ENCODE measurements around the gene SERPINB10.
"Not testable (repeated sequence)": the region's sequence is repeated elsewhere in the genome, so short reads cannot be mapped to it uniquely, and the experiment has no call there.

Gene SERPINB10

GRCh38 chr18:63892566-63892965 lies 15.2 kb upstream of the SERPINB10 start:
- no peak for DNase-seq

DNA sequence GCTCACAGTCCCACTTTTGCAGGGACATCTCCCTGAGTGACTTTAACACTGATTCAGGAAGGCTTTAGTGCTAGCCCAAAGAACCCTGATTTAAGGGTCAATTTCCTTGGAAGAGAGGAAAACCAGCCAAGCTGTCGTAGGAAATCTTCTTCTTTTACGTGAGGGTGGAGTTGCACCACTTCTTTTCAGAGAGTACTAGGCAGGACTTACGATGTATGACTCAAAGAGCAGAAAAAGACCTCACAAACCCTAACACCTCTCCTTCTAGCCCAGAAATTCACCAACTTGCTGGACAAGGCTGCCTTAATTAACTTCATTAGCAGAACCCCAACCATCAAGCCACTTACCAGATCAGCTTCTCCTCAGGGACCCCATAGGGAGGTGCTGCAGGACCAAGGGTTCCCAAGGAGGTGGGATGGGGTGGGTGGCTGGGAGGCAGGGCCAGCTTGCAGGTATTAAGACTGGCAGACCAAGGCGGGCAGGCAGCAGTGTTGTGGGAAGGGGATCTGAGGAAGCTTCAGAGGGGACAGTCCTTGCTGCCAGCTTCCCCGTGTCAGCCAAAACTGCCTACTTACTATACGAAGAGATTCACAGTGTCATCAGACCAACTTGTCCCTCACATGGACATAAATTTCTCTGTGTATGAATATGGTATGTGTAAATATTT lies 13.5 kb upstream of the SERPINB10 start:
- DNase-seq: no peak

- no peak for DNase-seq
These were observed 12.6 kb upstream of the SERPINB10 start for GRCh38 chr18:63895190-63895589.

GRCh38 chr18:63897072-63897471 lies 10.7 kb upstream of the SERPINB10 start:
- DNase-seq: no peak

DNA sequence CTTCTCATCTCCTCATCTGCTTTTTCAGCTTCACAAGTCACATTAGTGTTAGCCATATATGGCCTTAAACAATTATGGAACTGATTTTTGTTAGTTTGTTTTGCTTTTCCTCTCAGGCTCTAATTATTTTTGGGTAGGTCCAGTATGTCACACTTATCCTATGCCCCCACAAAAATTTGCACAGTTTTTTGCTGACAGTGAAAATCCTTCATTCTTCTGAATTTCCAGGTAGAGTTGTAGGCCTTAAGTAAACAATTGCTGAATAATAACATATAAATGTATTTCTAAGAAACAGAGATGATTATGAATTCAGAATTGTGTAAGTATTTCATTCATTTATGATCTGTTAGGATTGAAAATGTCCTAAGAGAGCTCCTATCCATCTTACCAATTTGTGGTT lies 8.6 kb upstream of the SERPINB10 start:
- DNase-seq: no peak

DNA sequence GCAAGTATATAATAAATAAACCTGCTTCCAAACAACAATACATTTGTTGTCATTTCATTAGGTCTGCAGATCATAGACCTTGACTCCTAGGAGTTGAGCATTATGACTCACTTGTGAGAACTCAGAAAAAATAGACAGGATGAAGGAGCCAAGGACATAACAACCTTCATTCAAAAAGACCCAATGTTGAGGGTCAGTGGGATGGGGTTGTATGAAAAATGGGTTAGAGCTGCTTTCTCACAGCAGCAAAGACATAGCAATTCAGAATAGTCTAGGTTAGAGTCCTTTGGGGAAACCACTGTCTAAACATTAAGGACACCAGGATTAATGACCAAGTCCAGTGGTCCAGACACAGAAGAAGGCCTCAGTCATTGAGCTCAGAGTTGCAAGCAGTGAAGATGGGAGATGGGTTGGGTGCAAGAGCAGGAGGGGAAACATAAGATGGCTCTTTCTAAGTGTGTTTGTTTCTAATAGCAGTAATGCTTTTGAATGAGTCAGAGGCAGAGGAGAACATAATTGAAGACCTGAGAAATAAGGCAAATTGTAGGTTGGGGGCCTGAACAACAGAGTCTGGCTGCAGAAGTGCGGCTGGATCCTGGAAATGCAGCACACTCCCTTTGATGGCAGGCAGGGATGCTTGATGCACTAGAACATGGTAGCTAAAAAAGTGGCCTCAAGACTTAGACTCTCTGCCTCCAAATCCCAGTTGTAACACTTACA lies 3.7 kb upstream of the SERPINB10 start:
- no peak for DNase-seq

GRCh38 chr18:63904694-63905093 lies 3.1 kb upstream of the SERPINB10 start:
- DNase-seq: no peak

DNA sequence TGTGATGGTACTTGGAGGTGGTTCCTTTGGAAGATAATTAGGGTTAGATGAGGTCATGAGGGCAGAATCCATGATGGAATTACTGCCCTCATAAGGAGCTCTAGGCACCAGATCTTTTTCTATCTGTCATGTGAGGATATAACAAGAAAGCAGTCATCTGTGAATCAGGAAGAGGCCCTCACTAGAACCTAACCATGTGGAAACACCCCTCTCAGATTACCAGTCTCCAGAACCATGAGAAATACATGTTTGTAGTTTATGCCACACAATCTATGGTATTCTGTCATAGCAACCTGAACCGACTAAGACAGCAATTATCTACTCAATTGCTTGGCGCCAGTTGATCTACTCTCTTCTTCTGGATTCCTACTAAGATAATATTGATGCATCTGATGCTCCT lies 2.4 kb upstream of the SERPINB10 start:
- no peak for DNase-seq

DNA sequence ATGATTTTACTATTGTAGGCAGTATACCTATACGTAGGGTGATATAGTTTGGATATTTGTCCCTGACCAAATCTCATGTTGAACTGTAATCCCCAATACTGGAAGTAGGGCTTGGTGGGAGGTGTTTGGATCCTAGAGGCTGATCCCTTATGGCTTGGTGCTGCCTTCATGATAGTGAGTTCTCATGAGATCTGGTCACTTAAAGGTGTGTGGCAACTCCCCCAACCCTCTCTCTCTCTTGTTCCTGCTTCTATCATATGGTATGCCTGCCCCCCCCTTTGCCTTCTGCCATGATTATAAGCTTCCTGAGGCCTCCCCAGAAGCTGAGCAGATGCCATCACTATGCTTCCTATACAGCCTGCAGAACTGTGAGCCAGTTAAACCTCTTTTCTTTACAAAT lies 1.7 kb upstream of the SERPINB10 start:
- DNase-seq: no peak

DNA sequence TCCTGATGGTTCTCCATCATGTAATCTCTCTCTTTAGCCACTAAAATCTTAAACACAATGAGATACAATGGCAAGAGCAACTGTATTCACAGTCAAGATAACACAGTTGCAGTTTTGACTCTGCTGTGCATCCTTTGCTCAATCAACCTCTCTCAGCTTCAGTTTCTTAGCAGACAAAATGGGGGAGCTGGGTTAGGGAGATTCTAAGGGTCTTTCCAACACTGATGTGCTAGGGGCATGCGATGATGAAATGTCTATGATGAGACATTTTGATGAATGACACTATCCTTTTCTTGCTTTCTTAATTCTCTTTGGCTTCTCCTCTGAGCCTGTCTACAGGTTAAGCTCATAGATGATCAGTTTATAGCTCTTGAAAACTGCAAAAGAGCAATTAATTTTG lies 1.1 kb downstream of the SERPINB10 start:
- no peak for DNase-seq

DNA sequence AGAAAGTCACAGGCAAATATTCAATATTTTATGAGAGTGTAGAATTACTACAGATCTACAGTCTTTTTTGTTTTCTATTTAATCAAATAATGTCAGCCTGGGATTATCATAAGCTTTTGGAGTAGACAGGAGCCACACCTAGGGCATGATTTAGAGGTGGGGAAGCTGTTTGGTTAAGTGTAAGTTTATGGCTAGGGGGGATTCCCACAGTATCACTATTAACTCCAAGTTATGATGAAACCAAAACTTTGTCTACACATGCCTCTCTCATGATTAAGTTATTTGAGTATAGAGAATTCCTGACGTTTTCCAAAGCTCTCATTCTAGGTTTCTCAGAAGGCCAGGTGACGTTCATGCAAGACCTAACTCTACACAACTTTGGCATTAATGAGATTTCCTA lies 2.1 kb downstream of the SERPINB10 start:
- no peak for DNase-seq

- no peak for DNase-seq
These were observed 10.1 kb downstream of the SERPINB10 start for GRCh38 chr18:63917817-63918216.

GRCh38 chr18:63922049-63922448 lies 14.3 kb downstream of the SERPINB10 start:
- DNase-seq: no peak

- no peak for DNase-seq
These were observed 16.8 kb downstream of the SERPINB10 start for GRCh38 chr18:63924551-63924950.

DNA sequence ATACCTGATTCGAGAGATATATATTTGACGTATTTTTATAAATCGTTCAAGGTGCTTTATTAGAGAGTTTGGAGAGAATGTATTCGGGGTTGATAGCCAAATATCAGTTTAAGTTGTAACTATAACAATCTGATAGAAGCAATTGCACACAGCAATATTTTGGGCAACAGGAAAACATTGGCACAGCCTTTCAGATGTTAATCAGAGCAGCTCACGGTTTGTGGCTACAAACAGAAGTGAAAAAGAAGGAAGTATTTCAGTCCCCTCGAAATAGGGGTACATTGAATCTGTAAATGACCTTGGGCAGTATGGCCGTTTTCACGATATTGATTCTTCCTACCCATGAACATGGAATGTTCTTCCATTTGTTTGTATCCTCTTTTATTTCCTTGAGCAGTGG lies 20.6 kb downstream of the SERPINB10 start:
- no peak for DNase-seq

- not testable (repeated sequence) for DNase-seq
These were observed 21.6 kb downstream of the SERPINB10 start for GRCh38 chr18:63929369-63929768.

DNA sequence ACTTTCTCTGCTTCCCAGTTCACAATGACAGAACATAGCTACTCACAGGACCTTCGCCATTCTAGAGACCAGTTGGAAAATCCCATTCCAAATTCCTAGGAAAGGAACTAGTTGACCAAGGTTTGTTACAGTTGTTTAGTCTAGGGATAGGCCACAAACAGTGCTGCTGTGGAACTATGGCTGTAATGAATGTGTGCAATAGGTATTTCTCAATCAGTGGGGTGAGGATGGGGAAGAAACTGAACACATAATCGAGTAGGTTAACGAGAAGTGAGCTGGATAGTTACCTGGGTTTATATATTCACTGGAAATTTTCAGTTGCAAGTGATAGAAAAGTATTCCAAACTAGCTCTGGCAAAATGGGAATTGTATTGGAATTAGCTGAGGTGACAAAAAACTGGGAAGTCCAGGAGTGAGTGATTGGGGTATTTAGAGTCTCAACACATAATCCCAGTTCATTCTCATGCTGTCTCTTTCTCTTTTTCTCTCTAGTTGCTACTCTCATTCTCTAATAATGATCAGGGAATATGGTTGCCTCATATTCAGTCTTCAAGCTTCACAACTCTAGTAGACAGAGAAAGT lies 23.1 kb downstream of the SERPINB10 start:
- no peak for DNase-seq

DNA sequence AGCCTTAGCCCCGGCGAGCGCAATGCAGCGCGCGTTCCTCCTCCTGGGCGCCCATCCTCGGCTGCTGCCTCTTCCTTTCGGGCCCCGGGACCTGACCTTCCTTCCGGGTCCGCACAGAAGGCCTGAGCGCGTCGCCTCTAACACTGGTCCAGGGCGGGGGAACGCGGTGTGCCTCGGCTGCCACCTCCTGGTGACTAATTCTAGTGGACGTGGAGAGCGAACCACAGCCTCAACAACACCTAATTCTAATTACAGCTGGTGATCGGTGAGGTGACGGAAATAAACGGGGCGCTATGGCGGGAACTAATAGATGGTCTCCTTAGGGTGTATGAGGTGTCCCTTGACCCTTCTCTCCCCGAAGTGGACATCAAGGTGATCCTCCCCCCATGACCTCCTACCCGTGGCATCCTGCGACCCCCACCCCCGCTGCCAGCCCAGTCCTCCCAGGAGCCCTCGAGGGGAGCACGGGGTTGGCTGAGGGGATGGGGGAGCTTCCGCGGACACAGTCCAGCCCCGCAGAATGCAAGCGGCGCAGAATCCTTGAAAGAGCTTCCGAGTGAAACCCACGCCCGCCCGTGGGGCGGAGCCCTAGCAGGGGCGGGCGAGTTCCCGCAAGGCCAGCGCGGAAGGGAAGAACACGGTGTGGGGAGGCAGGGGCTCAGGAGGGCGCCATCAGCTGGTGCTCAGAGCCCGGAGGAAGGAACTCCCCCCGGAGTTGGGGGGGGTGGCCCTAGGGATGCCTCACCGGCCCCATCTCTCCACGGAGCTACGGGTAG lies 28.6 kb downstream of the SERPINB10 start:
- peak; percentile 55 for DNase-seq

- no peak for DNase-seq
These were observed 29.2 kb downstream of the SERPINB10 start for GRCh38 chr18:63936932-63937393.

- DNase-seq: no peak
These were observed 32.2 kb downstream of the SERPINB10 start for GRCh38 chr18:63940008-63940407.

GRCh38 chr18:63940543-63941050 lies 32.8 kb downstream of the SERPINB10 start:
- not testable (repeated sequence) for DNase-seq

GRCh38 chr18:63947051-63947790 lies 39.5 kb downstream of the SERPINB10 start:
- DNase-seq: no peak
